Bronchial epithelial cell (primary cell): ENCODE results near the gene SPATA12. TPM values are rescaled to one million over a fixed set of nuclear protein-coding genes. Genes with fewer than 3 reads are reported as not detected.

ENCODE experiments used
- DNase-seq: peaks from one replicate; pipeline ENCODE4 v3.0.0-alpha.2; 2010; ENCODE audit warnings: low read depth
- FAIRE-seq: peaks from 2 replicates; lab custom pipeline; 2011; peaks lifted over from hg19 to GRCh38; lab: Jason Lieb, UNC
- H3K27me3 ChIP-seq: 2 replicates; pipeline ENCODE4 v1.5.1; 2011; ENCODE audit warnings: low read length; ENCODE audit not compliant: control insufficient read depth, insufficient read depth
- H3K36me3 ChIP-seq: 2 replicates; pipeline ENCODE4 v1.5.1; 2011; ENCODE audit warnings: low read length; ENCODE audit not compliant: control insufficient read depth, insufficient read depth
- H3K4me3 ChIP-seq: 2 replicates; pipeline ENCODE4 v1.5.1; 2011; ENCODE audit warnings: mild to moderate bottlenecking, low read depth, low read length, control low read depth
- CTCF ChIP-seq: IDR thresholded peaks from 2 replicates; pipeline ENCODE4 v1.5.1; 2011; ENCODE audit warnings: mild to moderate bottlenecking, moderate library complexity, low read length, control low read depth, inconsistent platforms; ENCODE audit not compliant: insufficient read depth, severe bottlenecking
- total RNA-seq: library from RNA; depleted of rRNA; stranded (reverse); fragments of >200 nt; gene quantifications from 2 replicates; pipeline ENCODE4 v1.2.1, GENCODE V29; 2014

SPATA12 gene
- total RNA-seq, 1 donor from 2014 or later, result not detected

- TF ChIP-seq CTCF, result no peak
- Histone ChIP-seq H3K36me3 (no peaks in the 10 kb centered on the region), H3K27me3 (no peaks in the 10 kb centered on the region), H3K4me3 (no peak overlapping the region)
- FAIRE-seq, result no peak
- DNase-seq, result no peak
Measured at GRCh38 chr3:57043518-57043917, 16.9 kb upstream of the SPATA12 start.

GRCh38 chr3:57046101-57046765 is 14.2 kb upstream of the SPATA12 start:
- Histone ChIP-seq H3K27me3 (no peaks in the 10 kb centered on the region), H3K36me3 (no peaks in the 10 kb centered on the region), H3K4me3 (no peak overlapping the region)
- TF ChIP-seq CTCF, result no peak
- no peak for DNase-seq
- peak; percentile 36 for FAIRE-seq

- no peak for TF ChIP-seq CTCF
- Histone ChIP-seq H3K36me3 (no peaks in the 10 kb centered on the region), H3K4me3 (no peak overlapping the region), H3K27me3 (no peaks in the 10 kb centered on the region)
- FAIRE-seq (no peak), DNase-seq (no peak)
Measured at GRCh38 chr3:57048052-57048671, 12.3 kb upstream of the SPATA12 start.

GRCh38 chr3:57048728-57049127 is 11.7 kb upstream of the SPATA12 start:
- peak; percentile 87 for FAIRE-seq
- peak; percentile 27 for DNase-seq
- Histone ChIP-seq H3K36me3 (no peaks in the 10 kb centered on the region), H3K27me3 (no peaks in the 10 kb centered on the region), H3K4me3 (no peak overlapping the region)
- no peak for TF ChIP-seq CTCF

GRCh38 chr3:57052662-57053061 is 7.8 kb upstream of the SPATA12 start:
- H3K4me3 ChIP-seq, result no peak overlapping the region
- DNase-seq (no peak), FAIRE-seq (no peak)
- no peaks in the 10 kb centered on the region for H3K36me3 ChIP-seq
- no peaks in the 10 kb centered on the region for H3K27me3 ChIP-seq
- no peak for TF ChIP-seq CTCF
